ENCODE measurements around the gene GPANK1. TPM values are rescaled to one million over a fixed set of nuclear protein-coding genes. Genes with fewer than 3 reads are reported as not detected.

GPANK1 gene
- total RNA-seq, 1 donor from 2014 or later = 18.7 TPM

DNA sequence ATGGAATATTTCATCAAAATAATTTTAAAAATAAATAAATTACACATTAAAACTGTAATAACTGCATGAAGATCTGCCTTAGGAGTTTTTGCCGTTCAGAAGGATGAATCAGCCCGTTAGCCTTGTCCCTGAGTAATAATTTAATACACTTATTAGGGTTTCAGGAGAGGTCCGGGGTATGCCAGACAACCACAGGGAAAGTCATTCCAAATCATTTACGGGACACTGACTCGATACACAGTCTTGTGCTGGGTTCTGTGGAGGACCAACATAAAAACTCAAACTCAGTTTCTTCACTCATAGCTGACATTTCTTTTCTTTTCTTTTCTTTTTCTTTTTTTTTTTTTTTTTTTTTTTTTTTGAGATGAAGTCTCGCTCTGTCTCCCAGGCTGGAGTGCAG, 41.1 kb upstream of the GPANK1 start:
- no peak for DNase-seq (ENCODE audit: extremely low spot score, unreplicated experiment)
- Mint-ChIP-seq H3K4me1 (ENCODE audit: unreplicated experiment) (peaks cover 18% of the 10 kb centered on the region), H3K36me3 (ENCODE audit: unreplicated experiment) (peaks cover 2% of the 10 kb centered on the region), H3K9me3 (ENCODE audit: unreplicated experiment) (no peaks in the 10 kb centered on the region), H3K4me3 (ENCODE audit: unreplicated experiment) (no peak overlapping the region), H3K27ac (ENCODE audit: unreplicated experiment) (no peak overlapping the region), H3K27me3 (ENCODE audit: unreplicated experiment) (no peaks in the 10 kb centered on the region)
- TF ChIP-seq, protein P1, sequence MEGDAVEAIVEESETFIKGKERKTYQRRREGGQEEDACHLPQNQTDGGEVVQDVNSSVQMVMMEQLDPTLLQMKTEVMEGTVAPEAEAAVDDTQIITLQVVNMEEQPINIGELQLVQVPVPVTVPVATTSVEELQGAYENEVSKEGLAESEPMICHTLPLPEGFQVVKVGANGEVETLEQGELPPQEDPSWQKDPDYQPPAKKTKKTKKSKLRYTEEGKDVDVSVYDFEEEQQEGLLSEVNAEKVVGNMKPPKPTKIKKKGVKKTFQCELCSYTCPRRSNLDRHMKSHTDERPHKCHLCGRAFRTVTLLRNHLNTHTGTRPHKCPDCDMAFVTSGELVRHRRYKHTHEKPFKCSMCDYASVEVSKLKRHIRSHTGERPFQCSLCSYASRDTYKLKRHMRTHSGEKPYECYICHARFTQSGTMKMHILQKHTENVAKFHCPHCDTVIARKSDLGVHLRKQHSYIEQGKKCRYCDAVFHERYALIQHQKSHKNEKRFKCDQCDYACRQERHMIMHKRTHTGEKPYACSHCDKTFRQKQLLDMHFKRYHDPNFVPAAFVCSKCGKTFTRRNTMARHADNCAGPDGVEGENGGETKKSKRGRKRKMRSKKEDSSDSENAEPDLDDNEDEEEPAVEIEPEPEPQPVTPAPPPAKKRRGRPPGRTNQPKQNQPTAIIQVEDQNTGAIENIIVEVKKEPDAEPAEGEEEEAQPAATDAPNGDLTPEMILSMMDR (IDR thresholded peaks at IDR 0.05) = no peak

DNA sequence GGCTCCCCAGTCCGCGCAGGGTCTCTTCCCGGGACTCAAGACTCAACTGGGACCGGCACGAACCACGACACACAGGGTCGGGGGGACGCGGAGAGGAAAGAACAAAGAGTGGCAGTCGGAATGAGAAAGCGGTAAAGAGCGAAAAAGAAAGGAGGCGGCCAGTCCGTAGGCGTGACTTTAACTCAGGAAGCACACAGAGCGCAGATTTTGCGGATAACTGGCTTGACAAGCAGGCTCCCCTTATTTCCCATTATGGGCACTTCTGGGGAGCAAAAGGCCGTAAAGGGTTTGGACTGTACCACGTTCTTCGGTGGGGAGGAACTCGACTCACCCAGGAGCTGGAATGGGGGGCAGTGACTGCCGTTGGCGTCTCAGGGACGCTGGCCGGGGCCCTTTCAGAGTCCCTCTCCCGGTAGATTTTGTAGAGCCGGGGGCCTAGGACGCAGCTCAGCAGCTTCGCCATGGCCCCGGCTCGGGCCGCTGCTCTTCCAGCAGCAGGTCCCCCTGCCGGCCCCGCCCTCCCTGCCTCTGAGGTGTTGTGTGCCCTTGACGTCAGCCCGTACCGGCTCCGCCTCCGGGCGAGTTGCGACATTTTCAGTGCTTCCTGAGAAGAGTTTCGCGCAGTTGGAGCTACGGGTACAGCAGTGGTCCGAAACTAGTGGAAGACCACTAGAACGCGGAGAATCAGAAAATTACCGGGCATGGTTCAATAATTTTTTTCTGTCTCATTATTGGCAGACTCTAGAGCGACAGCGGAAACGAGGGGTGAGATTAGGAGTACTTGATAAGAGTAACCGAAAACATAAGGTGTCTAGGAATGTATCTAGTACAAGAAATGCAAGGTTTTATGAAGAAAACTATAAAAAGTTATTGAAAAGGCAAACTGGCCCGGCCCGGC, 38.3 kb upstream of the GPANK1 start, which contains the start of gene ABHD16A:
TSS of gene ABHD16A (minus strand) at position 506 of the 898 bp plus-strand sequence. CDS start at position 463, 43 bp downstream.
- Mint-ChIP-seq H3K9me3 (ENCODE audit: unreplicated experiment) (no peaks in the 10 kb centered on the region), H3K4me1 (ENCODE audit: unreplicated experiment) (peaks cover 23% of the 10 kb centered on the region), H3K36me3 (ENCODE audit: unreplicated experiment) (peaks cover 2% of the 10 kb centered on the region), H3K27me3 (ENCODE audit: unreplicated experiment) (no peaks in the 10 kb centered on the region), H3K4me3 (ENCODE audit: unreplicated experiment) (peak within 1 kb of the TSS; percentile 99), H3K27ac (ENCODE audit: unreplicated experiment) (peak within 1 kb of the TSS; percentile 98)
- DNase-seq (ENCODE audit: extremely low spot score, unreplicated experiment) = peak; percentile 99
- TF ChIP-seq, protein P1 (IDR thresholded peaks at IDR 0.05) = no peak

- H3K4me3 Mint-ChIP-seq (ENCODE audit: unreplicated experiment) = peak overlapping the region; percentile 99
- no peaks in the 10 kb centered on the region for H3K27me3 Mint-ChIP-seq (ENCODE audit: unreplicated experiment)
- TF ChIP-seq, protein P1 (IDR thresholded peaks at IDR 0.05) = no peak
- H3K36me3 Mint-ChIP-seq (ENCODE audit: unreplicated experiment) = peaks cover 7% of the 10 kb centered on the region
- H3K27ac Mint-ChIP-seq (ENCODE audit: unreplicated experiment) = peak overlapping the region; percentile 98
- H3K4me1 Mint-ChIP-seq (ENCODE audit: unreplicated experiment) = peaks cover 23% of the 10 kb centered on the region
- DNase-seq (ENCODE audit: extremely low spot score, unreplicated experiment) = no peak
- H3K9me3 Mint-ChIP-seq (ENCODE audit: unreplicated experiment) = no peaks in the 10 kb centered on the region
Observed at GRCh38 chr6:31702405-31702818, 37.6 kb upstream of the GPANK1 start.

GRCh38 chr6:31701666-31702404, 37.0 kb upstream of the GPANK1 start:
- H3K4me3 Mint-ChIP-seq (ENCODE audit: unreplicated experiment) = peak overlapping the region; percentile 99
- peaks cover 23% of the 10 kb centered on the region for H3K4me1 Mint-ChIP-seq (ENCODE audit: unreplicated experiment)
- H3K27ac Mint-ChIP-seq (ENCODE audit: unreplicated experiment) = peak overlapping the region; percentile 98
- no peak for DNase-seq (ENCODE audit: extremely low spot score, unreplicated experiment)
- no peaks in the 10 kb centered on the region for H3K9me3 Mint-ChIP-seq (ENCODE audit: unreplicated experiment)
- no peaks in the 10 kb centered on the region for H3K27me3 Mint-ChIP-seq (ENCODE audit: unreplicated experiment)
- peaks cover 8% of the 10 kb centered on the region for H3K36me3 Mint-ChIP-seq (ENCODE audit: unreplicated experiment)
- TF ChIP-seq, protein P1 (IDR thresholded peaks at IDR 0.05) = no peak

Measured in osteocyte (in vitro differentiated cells).